Measurements from ENCODE around the gene THAP10.
"Not testable (repeated sequence)": the region's sequence is repeated elsewhere in the genome, so short reads cannot be mapped to it uniquely, and the experiment has no call there.

The THAP10 gene

DNA sequence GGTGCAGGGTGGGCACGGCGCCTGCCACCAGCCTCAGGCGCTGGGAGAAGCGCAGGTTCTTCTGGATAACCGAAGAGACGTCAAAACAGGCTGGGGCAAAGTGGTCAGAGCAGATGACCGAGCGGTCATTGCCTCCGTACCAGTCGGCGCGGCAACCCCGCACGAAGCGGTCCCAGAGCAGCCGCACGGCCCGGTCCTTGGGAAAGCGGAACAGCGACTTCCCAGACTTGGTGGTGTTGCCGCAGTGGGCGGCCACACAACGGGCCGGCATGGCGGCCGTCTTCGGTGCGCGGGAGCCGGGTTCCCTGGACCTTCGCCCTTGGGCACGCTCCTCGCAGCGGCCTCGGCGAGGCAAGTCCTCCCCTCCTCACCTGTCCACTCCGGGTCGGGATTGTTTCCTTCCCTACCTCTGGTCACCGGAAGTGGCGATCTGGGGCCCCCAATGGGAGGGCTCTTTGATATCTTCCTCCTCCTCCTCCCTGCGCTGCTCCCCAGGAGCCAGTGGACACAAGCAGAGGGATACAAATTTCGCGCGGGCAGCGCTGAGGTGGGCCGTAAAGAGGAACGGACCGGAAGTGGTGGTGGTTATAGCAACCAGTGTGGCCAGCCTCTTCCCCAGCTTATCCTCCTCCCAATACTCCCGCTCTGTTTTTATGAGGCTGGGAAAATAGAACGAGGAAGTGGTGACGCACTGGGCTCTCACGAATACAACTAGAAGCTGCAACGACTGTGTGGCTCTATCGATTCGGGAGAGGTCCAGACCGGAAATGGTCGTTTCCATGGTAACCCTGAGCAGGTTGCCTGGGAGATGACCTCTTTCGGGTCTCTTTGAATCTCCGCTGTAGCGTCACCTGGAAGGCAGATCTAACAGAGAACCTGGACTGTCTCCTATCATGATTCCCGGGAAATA, at the start of gene THAP10, which contains the start of gene LRRC49:
Gene THAP10, minus strand, starts transcription at position 432 of the 910 bp plus-strand sequence. Its CDS starts 161 bp downstream, at position 271.
Gene LRRC49, plus strand, starts transcription at position 825 of the 910 bp plus-strand sequence. Its CDS starts 69 bp downstream, at position 894.
- no peak within 1 kb of the TSS for H3K27ac ChIP-seq
- H3K9me3 ChIP-seq (replicated peaks in 1 of 11), result peaks cover 0 to 14% (median 10%) of the 10 kb centered on the region in 11 experiments; a peak in 15 of 22 replicates
- no peak for TF ChIP-seq Cebpa-rat (IDR thresholded peaks at IDR 0.05)
- H3K36me3 ChIP-seq, result no peaks in the 10 kb centered on the region
- H3K4me2 ChIP-seq, result no peak within 1 kb of the TSS
- H3K9ac ChIP-seq, result no peak within 1 kb of the TSS
- H3K4me3 ChIP-seq, result no peak within 1 kb of the TSS
- H4K20me1 ChIP-seq, result no peaks in the 10 kb centered on the region
- no peaks in the 10 kb centered on the region for H3K27me3 ChIP-seq
- no peaks in the 10 kb centered on the region; a peak in 1 of 20 replicates for H3K4me1 ChIP-seq

DNA sequence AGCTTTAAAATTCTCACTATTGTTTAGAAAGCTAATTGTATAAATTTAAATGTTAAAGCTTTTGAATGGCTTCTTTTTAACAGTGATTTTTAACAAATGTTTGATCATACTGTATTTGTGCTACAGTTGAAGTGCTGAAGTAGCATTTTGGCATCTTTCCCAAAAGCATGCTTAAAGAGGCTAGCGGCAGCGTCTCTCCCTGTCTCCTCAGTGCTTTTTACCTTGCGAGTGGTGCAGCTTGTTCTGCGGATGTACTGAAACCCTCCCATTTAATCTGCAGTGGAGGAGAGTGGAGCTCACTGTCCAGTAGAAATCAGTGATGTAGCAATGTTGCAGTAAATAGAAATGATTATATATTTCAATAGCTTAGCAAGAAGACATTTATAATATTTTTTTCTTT, 44.1 kb upstream of the THAP10 start:
- no peak overlapping the region for H3K9ac ChIP-seq
- no peaks in the 10 kb centered on the region for H3K27me3 ChIP-seq
- no peaks in the 10 kb centered on the region for H3K9me3 ChIP-seq (replicated peaks in 1 of 11)
- no peaks in the 10 kb centered on the region for H4K20me1 ChIP-seq
- no peaks in the 10 kb centered on the region for H3K36me3 ChIP-seq
- H3K4me3 ChIP-seq, result no peak overlapping the region
- peaks cover 0 to 13% (median 6%) of the 10 kb centered on the region in 10 experiments; a peak in 11 of 20 replicates for H3K4me1 ChIP-seq
- no peak overlapping the region for H3K4me2 ChIP-seq
- no peak overlapping the region for H3K27ac ChIP-seq
- TF ChIP-seq Cebpa-rat (IDR thresholded peaks at IDR 0.05), result no peak

- Histone ChIP-seq H3K27me3 (no peaks in the 10 kb centered on the region), H3K36me3 (no peaks in the 10 kb centered on the region), H3K9me3 (replicated peaks in 1 of 11) (no peaks in the 10 kb centered on the region), H3K4me1 (peaks cover 0 to 13% (median 6%) of the 10 kb centered on the region in 10 experiments; a peak in 11 of 20 replicates), H3K27ac (no peak overlapping the region), H4K20me1 (no peaks in the 10 kb centered on the region), H3K4me3 (no peak overlapping the region), H3K9ac (no peak overlapping the region), H3K4me2 (no peak overlapping the region)
- TF ChIP-seq Cebpa-rat (IDR thresholded peaks at IDR 0.05), result no peak
These were observed 43.4 kb upstream of the THAP10 start for GRCh38 chr15:70935631-70936030.

DNA sequence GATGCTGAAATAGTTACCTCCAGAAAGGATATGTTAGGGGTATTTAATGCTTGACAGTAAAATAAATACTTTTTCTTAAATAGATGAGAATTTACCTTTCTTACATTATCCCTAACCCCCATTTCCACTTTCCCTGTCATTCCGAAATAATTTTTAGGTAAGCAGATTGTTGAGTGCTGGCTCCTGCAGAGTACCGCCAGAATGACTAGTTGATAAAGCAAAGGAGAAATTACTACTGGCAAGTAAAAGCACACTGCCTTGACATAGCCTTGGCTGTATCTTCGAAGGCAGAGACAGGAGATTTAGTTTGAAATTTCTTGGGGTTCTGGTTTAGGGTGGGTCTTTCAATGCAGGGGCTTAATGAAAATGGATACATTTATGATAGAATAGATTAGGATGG, 41.2 kb upstream of the THAP10 start:
- no peaks in the 10 kb centered on the region for H3K36me3 ChIP-seq
- no peak for TF ChIP-seq Cebpa-rat (IDR thresholded peaks at IDR 0.05)
- H3K4me2 ChIP-seq, result no peak overlapping the region

GRCh38 chr15:70932397-70932796, 40.2 kb upstream of the THAP10 start:
- no peak overlapping the region for H3K9ac ChIP-seq
- no peak overlapping the region for H3K27ac ChIP-seq
- no peak for TF ChIP-seq Cebpa-rat (IDR thresholded peaks at IDR 0.05)
- H3K36me3 ChIP-seq, result no peaks in the 10 kb centered on the region
- peaks cover 0 to 3% (median 0%) of the 10 kb centered on the region in 11 experiments; a peak in 2 of 22 replicates for H3K9me3 ChIP-seq (replicated peaks in 1 of 11)
- peaks cover 0 to 13% (median 6%) of the 10 kb centered on the region in 10 experiments; a peak in 11 of 20 replicates for H3K4me1 ChIP-seq
- no peak overlapping the region for H3K4me3 ChIP-seq
- H4K20me1 ChIP-seq, result no peaks in the 10 kb centered on the region
- H3K27me3 ChIP-seq, result no peaks in the 10 kb centered on the region
- peak overlapping the region in 5 of 11 experiments; percentile 4 to 52 (median 7); a peak in 9 of 22 replicates for H3K4me2 ChIP-seq

More for the DNA sequence above, 41.2 kb upstream of the THAP10 start:
- no peak overlapping the region for H3K27ac ChIP-seq
- H3K9me3 ChIP-seq (replicated peaks in 1 of 11), result no peaks in the 10 kb centered on the region; a peak in 1 of 22 replicates
- H4K20me1 ChIP-seq, result no peaks in the 10 kb centered on the region
- H3K4me1 ChIP-seq, result peaks cover 0 to 13% (median 6%) of the 10 kb centered on the region in 10 experiments; a peak in 11 of 20 replicates
- H3K9ac ChIP-seq, result no peak overlapping the region
- H3K27me3 ChIP-seq, result no peaks in the 10 kb centered on the region
- H3K4me3 ChIP-seq, result no peak overlapping the region

- Histone ChIP-seq H3K9me3 (replicated peaks in 1 of 11) (peaks cover 0 to 3% (median 0%) of the 10 kb centered on the region in 11 experiments; a peak in 2 of 22 replicates), H3K4me2 (peak overlapping the region in 2 of 11 experiments; percentile 46 to 52; a peak in 1 of 22 replicates), H3K4me1 (peaks cover 0 to 13% (median 6%) of the 10 kb centered on the region in 10 experiments; a peak in 11 of 20 replicates), H3K4me3 (no peak overlapping the region), H3K9ac (no peak overlapping the region), H3K36me3 (no peaks in the 10 kb centered on the region), H3K27me3 (no peaks in the 10 kb centered on the region), H4K20me1 (no peaks in the 10 kb centered on the region), H3K27ac (no peak overlapping the region)
- no peak for TF ChIP-seq Cebpa-rat (IDR thresholded peaks at IDR 0.05)
These were observed 39.6 kb upstream of the THAP10 start for GRCh38 chr15:70931821-70932220.

DNA sequence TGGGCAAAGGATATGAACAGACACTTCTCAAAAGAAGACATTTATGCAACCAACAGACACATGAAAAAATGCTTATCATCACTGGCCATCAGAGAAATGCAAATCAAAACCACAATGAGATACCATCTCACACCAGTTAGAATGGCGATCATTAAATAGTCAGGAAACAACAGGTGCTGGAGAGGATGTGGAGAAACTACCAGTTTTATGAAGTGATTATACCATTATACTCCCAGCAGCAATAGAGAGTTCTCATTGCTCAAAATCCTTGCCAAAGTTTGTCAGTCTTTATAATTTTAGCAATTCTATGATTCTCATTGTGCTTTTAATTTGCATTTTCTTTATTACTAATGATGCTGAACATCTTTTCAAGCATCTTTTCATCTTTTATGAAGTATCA, 34.7 kb upstream of the THAP10 start:
- not testable (repeated sequence) for H3K4me2 ChIP-seq

DNA sequence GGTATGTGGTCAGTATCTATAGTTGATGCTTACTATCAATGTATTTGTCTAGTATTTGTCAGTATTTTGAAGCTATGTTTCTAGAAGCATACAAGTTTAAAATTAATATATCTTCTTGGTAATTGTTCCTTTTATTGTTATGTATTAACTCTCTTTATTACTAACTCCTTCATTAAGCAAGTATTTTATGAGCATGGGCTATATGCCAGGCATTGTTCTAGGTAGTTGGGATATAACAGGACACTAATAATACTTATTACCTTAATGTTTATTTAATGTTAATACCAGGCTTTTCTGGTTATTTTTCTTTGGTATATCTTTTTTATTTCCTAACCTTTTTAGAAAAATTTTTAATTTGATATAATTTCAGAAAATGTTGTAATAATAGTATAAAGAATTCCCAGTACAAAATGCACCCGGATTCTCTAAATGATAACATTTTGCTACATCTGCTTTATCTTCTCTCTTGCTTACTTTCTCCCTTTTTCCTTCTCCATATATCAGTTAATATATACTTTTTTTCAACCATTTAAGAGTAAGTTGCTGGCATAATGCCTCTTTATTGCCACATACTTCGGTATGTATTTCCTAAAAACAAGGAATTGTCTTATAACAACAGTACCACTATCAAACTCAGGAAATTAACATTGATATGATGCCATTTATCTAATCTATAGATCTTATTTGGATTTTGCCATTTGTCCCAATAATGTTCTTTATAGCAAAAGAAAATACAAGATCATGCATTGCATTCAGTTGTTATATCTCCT, 31.3 kb upstream of the THAP10 start:
- Histone ChIP-seq H3K4me2 (no peak overlapping the region), H3K36me3 (no peaks in the 10 kb centered on the region), H3K27me3 (no peaks in the 10 kb centered on the region), H4K20me1 (no peaks in the 10 kb centered on the region), H3K4me3 (no peak overlapping the region), H3K4me1 (peaks cover 0 to 5% (median 0%) of the 10 kb centered on the region in 10 experiments; a peak in 1 of 20 replicates), H3K9ac (no peak overlapping the region), H3K27ac (no peak overlapping the region), H3K9me3 (replicated peaks in 1 of 11) (peaks cover 0 to 4% (median 1%) of the 10 kb centered on the region in 11 experiments; a peak in 5 of 22 replicates)
- no peak for TF ChIP-seq Cebpa-rat (IDR thresholded peaks at IDR 0.05)

More for the DNA sequence above, 34.7 kb upstream of the THAP10 start:
- not testable (repeated sequence) for H3K4me3 ChIP-seq; H3K9ac ChIP-seq; H3K4me1 ChIP-seq; H3K27ac ChIP-seq; H4K20me1 ChIP-seq; H3K27me3 ChIP-seq; H3K36me3 ChIP-seq; H3K9me3 ChIP-seq (replicated peaks in 1 of 11)

DNA sequence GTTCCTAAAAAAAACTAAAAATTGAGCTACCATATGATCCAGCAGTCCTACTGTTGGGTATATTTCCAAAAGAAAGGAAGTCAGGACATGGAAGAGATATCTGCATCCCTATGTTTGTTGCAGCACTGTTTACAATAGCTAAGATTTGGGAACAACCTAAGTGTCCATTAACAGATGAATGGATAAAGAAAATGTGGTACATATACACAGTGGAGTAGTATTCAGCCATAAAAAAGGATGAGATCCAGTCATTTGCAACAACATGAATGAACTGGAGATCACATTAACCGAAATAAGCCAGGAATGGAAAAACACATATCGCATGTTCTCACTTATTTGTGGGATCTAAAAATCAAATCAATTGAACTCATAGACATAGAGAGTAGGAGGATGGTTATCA, 29.9 kb upstream of the THAP10 start:
- H4K20me1 ChIP-seq, result no peaks in the 10 kb centered on the region
- H3K4me2 ChIP-seq, result no peak overlapping the region
- H3K27ac ChIP-seq, result no peak overlapping the region
- no peak overlapping the region for H3K9ac ChIP-seq
- no peak for TF ChIP-seq Cebpa-rat (IDR thresholded peaks at IDR 0.05)
- no peaks in the 10 kb centered on the region for H3K27me3 ChIP-seq
- H3K36me3 ChIP-seq, result peaks cover 0 to 5% (median 0%) of the 10 kb centered on the region in 11 experiments; a peak in 2 of 22 replicates
- H3K9me3 ChIP-seq (replicated peaks in 1 of 11), result peaks cover 11 to 18% (median 15%) of the 10 kb centered on the region in 11 experiments
- H3K4me3 ChIP-seq, result no peak overlapping the region
- H3K4me1 ChIP-seq, result peaks cover 0 to 5% (median 0%) of the 10 kb centered on the region in 10 experiments; a peak in 1 of 20 replicates
